H1 (cell line): ENCODE results near the gene TTC28. TPM values are rescaled to one million over a fixed set of nuclear protein-coding genes. Genes with fewer than 3 reads are reported as not detected.

Experiments used
- CTCF ChIA-PET: fragments of 300-600 bp; sonication (Branson Sonifier 250); formaldehyde crosslinking; loops from one replicate; lab custom pipeline; 2021; ENCODE audit not compliant: partially characterized antibody; lab: Charles Lee
- POLR2A ChIA-PET: fragments of 300-600 bp; sonication (Branson Sonifier 250); formaldehyde crosslinking; loops from one replicate; lab custom pipeline; 2021; ENCODE audit warnings: inconsistent platforms; ENCODE audit not compliant: partially characterized antibody; lab: Charles Lee
- DNase-seq, 2 experiments: peaks; one replicate each; pipeline versions ENCODE4 v3.0.0 to v3.0.0-alpha.2; 2010 to 2022; ENCODE audit warnings: low spot score in 2 of 2, low read depth in 1 of 2, mixed read lengths in 1 of 2
- FAIRE-seq: peaks from 2 replicates; lab custom pipeline; 2011; peaks lifted over from hg19 to GRCh38; lab: Jason Lieb, UNC
- H2AFZ ChIP-seq: 2 replicates; pipeline ENCODE4 v1.8.1; 2012; ENCODE audit warnings: low read length, inconsistent platforms
- H2AK5ac ChIP-seq: 2 replicates; pipeline ENCODE4 v1.6.1; 2013; ENCODE audit warnings: low read depth, low read length
- H2BK120ac ChIP-seq: replicated peaks from 2 replicates; pipeline ENCODE3; 2013; ENCODE audit warnings: low read depth, low read length, inconsistent platforms
- H2BK12ac ChIP-seq: 2 replicates; pipeline ENCODE4 v1.6.1; 2013; ENCODE audit warnings: low read depth, low read length
- H2BK15ac ChIP-seq: 2 replicates; pipeline ENCODE4 v1.6.1; 2013; ENCODE audit warnings: low read length
- H2BK20ac ChIP-seq: 2 replicates; pipeline ENCODE4 v1.6.1; 2013; ENCODE audit warnings: low read length
- H2BK5ac ChIP-seq: 2 replicates; pipeline ENCODE4 v1.6.1; 2013; ENCODE audit warnings: low read depth, low read length
- H3K14ac ChIP-seq: 2 replicates; pipeline ENCODE4 v1.6.1; 2013; ENCODE audit warnings: inconsistent platforms; ENCODE audit not compliant: insufficient read length
- H3K18ac ChIP-seq: 2 replicates; pipeline ENCODE4 v1.6.1; 2013; ENCODE audit warnings: low read length; ENCODE audit errors: extremely low read depth
- H3K23ac ChIP-seq: 2 replicates; pipeline ENCODE4 v1.6.1; 2013; ENCODE audit warnings: inconsistent platforms; ENCODE audit not compliant: insufficient read length
- H3K23me2 ChIP-seq: 2 replicates; pipeline ENCODE4 v1.6.1; 2013; ENCODE audit warnings: low read depth, low read length
- H3K27ac ChIP-seq: 2 replicates; pipeline ENCODE4 v1.6.1; 2011; ENCODE audit warnings: low read depth, low read length, inconsistent platforms
- H3K27me3 ChIP-seq, 4 experiments: replicated peaks in 1 of 4; 1 replicate in 1 of 4; 2 replicates in 3 of 4; pipeline versions ENCODE4 v1.6.1 to v1.8.1; 2011 to 2013; ENCODE audit warnings: low read length in 3 of 4, mild to moderate bottlenecking in 3 of 4, inconsistent platforms in 2 of 4, mixed read lengths in 2 of 4, moderate library complexity in 1 of 4; ENCODE audit not compliant: control insufficient read depth in 3 of 4, insufficient read depth in 3 of 4; ENCODE audit errors: extremely low read depth in 1 of 4
- H3K36me3 ChIP-seq, 4 experiments: 2 replicates each; pipeline versions ENCODE4 v1.6.1 to v1.8.1; 2011 to 2013; ENCODE audit warnings: mild to moderate bottlenecking in 4 of 4, low read length in 3 of 4, moderate library complexity in 2 of 4, control low read depth in 1 of 4, inconsistent platforms in 1 of 4; ENCODE audit not compliant: insufficient read depth in 4 of 4, control insufficient read depth in 2 of 4
- H3K4ac ChIP-seq: replicated peaks from 2 replicates; pipeline ENCODE3; 2013; ENCODE audit warnings: low read length, low read depth, mixed read lengths, inconsistent platforms; ENCODE audit not compliant: insufficient read length
- H3K4me1 ChIP-seq, 4 experiments: replicated peaks in 1 of 4; 1 replicate in 1 of 4; 2 replicates in 3 of 4; pipeline versions ENCODE4 v1.6.1 to v1.8.1; 2011 to 2013; ENCODE audit warnings: low read length in 3 of 4, inconsistent platforms in 2 of 4, mixed read lengths in 1 of 4; ENCODE audit not compliant: insufficient read depth in 4 of 4, control insufficient read depth in 3 of 4
- H3K4me2 ChIP-seq, 2 experiments: 2 replicates each; pipeline versions ENCODE4 v1.6.1 to v1.8.1; 2011 to 2013; ENCODE audit warnings: low read depth in 2 of 2, low read length in 2 of 2, control low read depth in 1 of 2, inconsistent platforms in 1 of 2, mild to moderate bottlenecking in 1 of 2; ENCODE audit not compliant: insufficient read depth in 1 of 2
- H3K4me3 ChIP-seq, 4 experiments: fragments of 200-600, 300-600 bp in 1 of 4; sonication (generic), shearing (Covaris generic), sonication (Bioruptor Twin) in 1 of 4; 2 replicates each; pipeline versions ENCODE4 v1.5.1 to v1.8.1; 2011 to 2016; ENCODE audit warnings: low read length in 4 of 4, low read depth in 3 of 4, control low read depth in 2 of 4, inconsistent platforms in 2 of 4, mild to moderate bottlenecking in 2 of 4, mixed read lengths in 1 of 4, moderate library complexity in 1 of 4; ENCODE audit not compliant: insufficient read depth in 2 of 4; ENCODE audit errors: extremely low read depth in 1 of 4
- H3K56ac ChIP-seq: replicated peaks from 2 replicates; pipeline ENCODE3; 2013; ENCODE audit warnings: low read depth, mild to moderate bottlenecking, mixed read lengths, low read length, inconsistent platforms; ENCODE audit not compliant: insufficient read length
- H3K79me1 ChIP-seq: 2 replicates; pipeline ENCODE4 v1.6.1; 2013; ENCODE audit warnings: low read depth, low read length, control low read depth
- H3K79me2 ChIP-seq, 2 experiments: 2 replicates each; pipeline versions ENCODE4 v1.6.1 to v1.8.1; 2012 to 2013; ENCODE audit warnings: low read length in 2 of 2, mild to moderate bottlenecking in 2 of 2, inconsistent platforms in 1 of 2; ENCODE audit not compliant: insufficient read depth in 2 of 2, control insufficient read depth in 1 of 2
- H3K9ac ChIP-seq, 4 experiments: replicated peaks in 1 of 4; 1 replicate in 1 of 4; 2 replicates in 3 of 4; pipeline versions ENCODE4 v1.6.1 to v1.8.1; 2011 to 2013; ENCODE audit warnings: low read depth in 3 of 4, low read length in 3 of 4, control low read depth in 2 of 4, mild to moderate bottlenecking in 2 of 4, moderate library complexity in 2 of 4, inconsistent platforms in 1 of 4; ENCODE audit errors: extremely low read depth in 1 of 4
- H3K9me3 ChIP-seq, 2 experiments: 2 replicates each; pipeline versions ENCODE4 v1.6.1 to v1.8.1; 2012 to 2013; ENCODE audit warnings: mild to moderate bottlenecking in 2 of 2, moderate library complexity in 2 of 2, control low read depth in 1 of 2, inconsistent platforms in 1 of 2, low read depth in 1 of 2, low read length in 1 of 2, mixed read lengths in 1 of 2; ENCODE audit not compliant: insufficient read depth in 2 of 2
- H4K20me1 ChIP-seq, 2 experiments: replicated peaks in 1 of 2; 2 replicates each; pipeline versions ENCODE3 to v1.8.1; 2011 to 2013; ENCODE audit warnings: inconsistent platforms in 2 of 2, low read length in 2 of 2, mild to moderate bottlenecking in 1 of 2; ENCODE audit not compliant: insufficient read depth in 2 of 2, control insufficient read depth in 1 of 2
- H4K5ac ChIP-seq: 2 replicates; pipeline ENCODE4 v1.6.1; 2013; ENCODE audit warnings: low read length, low read depth, mixed read lengths, inconsistent platforms; ENCODE audit not compliant: insufficient read length
- H4K8ac ChIP-seq: 2 replicates; pipeline ENCODE4 v1.8.0; 2013; ENCODE audit warnings: mild to moderate bottlenecking, moderate library complexity, low read length, inconsistent platforms; ENCODE audit not compliant: insufficient read depth; ENCODE audit errors: extremely low read depth
- H4K91ac ChIP-seq: replicated peaks from 2 replicates; pipeline ENCODE3; 2013; ENCODE audit warnings: low read length, mixed read lengths, inconsistent platforms; ENCODE audit not compliant: insufficient read length
- CBX8 ChIP-seq: fragments of 300-800, 300-1000 bp; sonication (generic); IDR thresholded peaks from 2 replicates; pipeline ENCODE4 v1.7.1; 2016; ENCODE audit warnings: low read depth, low read length, borderline replicate concordance
- CREB1 ChIP-seq: IDR thresholded peaks from 2 replicates; pipeline ENCODE4 v1.6.1; 2012; ENCODE audit warnings: inconsistent platforms
- EZH2 ChIP-seq: fragments of 200-600 bp; sonication (generic); IDR thresholded peaks from 2 replicates; pipeline ENCODE4 v1.7.1; 2012; ENCODE audit warnings: low read depth, mild to moderate bottlenecking, moderate library complexity, low read length, inconsistent platforms; ENCODE audit not compliant: severe bottlenecking
- POU5F1 ChIP-seq: IDR thresholded peaks from 2 replicates; pipeline ENCODE4 v1.6.1; 2011; ENCODE audit warnings: low read depth, mild to moderate bottlenecking, low read length, moderate library complexity
- RBBP5 ChIP-seq: IDR thresholded peaks from 2 replicates; pipeline ENCODE4 v1.7.1; 2012; ENCODE audit warnings: low read depth, mild to moderate bottlenecking, inconsistent platforms, low read length, moderate library complexity, borderline replicate concordance
- WGBS, 2 experiments: shearing (Covaris generic) in 1 of 2; methylation state at CpG; one replicate each; pipeline versions ENCODE4 v1.1.6 to v1.1.7; 2013 to 2015; ENCODE audit warnings: low lambda C conversion rate in 2 of 2, mixed read lengths in 2 of 2, inconsistent platforms in 1 of 2, low coverage in 1 of 2, missing lambda C conversion rate in 1 of 2; ENCODE audit not compliant: insufficient replicate concordance in 2 of 2, insufficient coverage in 1 of 2, insufficient read length in 1 of 2; ENCODE audit errors: extremely low coverage in 1 of 2, missing lambda C conversion rate in 1 of 2; 5-methylcytosine and 5-hydroxymethylcytosine counted together
- polyA plus RNA-seq, 7 experiments: library from polyadenylated mRNA; depleted of rRNA in 3 of 7; stranded (reverse) in 5 of 7; unstranded in 2 of 7; fragments of >200 nt in 5 of 7; fragments of 200-250 nt in 2 of 7; gene quantifications; 1 replicate in 5 of 7; 2 replicates in 1 of 7; 4 replicates in 1 of 7; pipeline versions ENCODE4 v1.2.1 to v1.2.3, GENCODE V29; 2011 to 2013; ENCODE audit warnings: missing spikeins in 2 of 7, mixed read lengths in 2 of 7
- total RNA-seq: library from RNA; stranded (reverse); fragmentation: NEBNext Ultra II Directional; extraction: Animal tissue kit (Norgen Biotek cat#: 25700); gene quantifications from 2 replicates; pipeline ENCODE4 v1.2.1, GENCODE V29; 2021

Gene TTC28
- total and polyA plus RNA-seq, 2 of the 8 experiments (the other 6 are each of a cell fraction or from before 2014, with no cell fraction given) = 2.6 to 12.6 TPM

DNA sequence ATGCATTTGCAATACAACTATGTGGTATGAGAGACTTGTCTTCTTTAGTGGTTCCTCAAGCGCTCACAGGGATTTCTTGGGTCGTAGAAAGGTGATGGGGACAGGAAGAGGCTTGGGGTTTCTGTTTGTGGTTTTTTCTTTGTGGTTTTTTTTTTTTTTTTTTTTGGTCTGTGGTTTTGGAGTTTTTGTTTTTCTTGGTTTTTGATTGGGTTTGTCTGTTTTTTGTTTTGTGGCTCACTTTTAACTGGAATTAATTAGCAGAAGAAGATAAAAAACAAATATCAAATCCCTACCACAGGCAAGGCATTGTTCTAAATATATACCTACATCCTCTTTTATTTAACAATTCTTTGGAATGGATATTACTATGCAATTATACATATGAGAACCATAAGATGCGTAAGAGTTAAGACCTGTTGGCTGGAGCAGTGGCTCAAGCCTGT, 5.5 kb downstream of the TTC28 start:
- POLR2A ChIA-PET = no interaction called here
- WGBS, 2 experiments = 87% methylated on average over 3 of the region's 3 CpGs; no CpG with 5 or more reads in 1 of the 2 experiments

More for the DNA sequence above, 5.5 kb downstream of the TTC28 start:
- Histone ChIP-seq H3K79me1 (no peaks in the 10 kb centered on the region), H4K5ac (no peak overlapping the region), H2AK5ac (no peak overlapping the region), H3K4me2 (no peak overlapping the region), H3K23me2 (peaks cover under 1% of the 10 kb centered on the region; the same call in 1 of the 2 replicates), H2BK5ac (no peak overlapping the region), H3K14ac (no peak overlapping the region), H3K36me3 (no peaks in the 10 kb centered on the region), H3K4me1 (no peaks in the 10 kb centered on the region), H3K9ac (no peak overlapping the region), H4K20me1 (no peaks in the 10 kb centered on the region), H3K4me3 (no peak overlapping the region), H3K27me3 (no peaks in the 10 kb centered on the region), H2BK120ac (no peak overlapping the region), H2BK20ac (no peak overlapping the region), H3K56ac (no peak overlapping the region), H4K91ac (no peak overlapping the region), H3K9me3 (peaks cover 0 to 6% of the 10 kb centered on the region in 2 experiments; a peak in 1 of 4 replicates), H2AFZ (no peak overlapping the region), H2BK15ac (no peak overlapping the region), H3K4ac (no peak overlapping the region), H3K79me2 (no peaks in the 10 kb centered on the region), H4K8ac (no peak overlapping the region), H3K23ac (no peak overlapping the region), H3K27ac (no peak overlapping the region), H2BK12ac (no peak overlapping the region), H3K18ac (no peak overlapping the region)
- DNase-seq (no peak), FAIRE-seq (no peak)
- CTCF ChIA-PET = no interaction called here
- TF ChIP-seq EZH2 (no peak), CBX8 (no peak), CREB1 (no peak), RBBP5 (no peak), POU5F1 (no peak)
